ENCODE measurements around the gene MRPL20.
"Not testable (repeated sequence)": the region's sequence is repeated elsewhere in the genome, so short reads cannot be mapped to it uniquely, and the experiment has no call there.

The MRPL20 gene

DNA sequence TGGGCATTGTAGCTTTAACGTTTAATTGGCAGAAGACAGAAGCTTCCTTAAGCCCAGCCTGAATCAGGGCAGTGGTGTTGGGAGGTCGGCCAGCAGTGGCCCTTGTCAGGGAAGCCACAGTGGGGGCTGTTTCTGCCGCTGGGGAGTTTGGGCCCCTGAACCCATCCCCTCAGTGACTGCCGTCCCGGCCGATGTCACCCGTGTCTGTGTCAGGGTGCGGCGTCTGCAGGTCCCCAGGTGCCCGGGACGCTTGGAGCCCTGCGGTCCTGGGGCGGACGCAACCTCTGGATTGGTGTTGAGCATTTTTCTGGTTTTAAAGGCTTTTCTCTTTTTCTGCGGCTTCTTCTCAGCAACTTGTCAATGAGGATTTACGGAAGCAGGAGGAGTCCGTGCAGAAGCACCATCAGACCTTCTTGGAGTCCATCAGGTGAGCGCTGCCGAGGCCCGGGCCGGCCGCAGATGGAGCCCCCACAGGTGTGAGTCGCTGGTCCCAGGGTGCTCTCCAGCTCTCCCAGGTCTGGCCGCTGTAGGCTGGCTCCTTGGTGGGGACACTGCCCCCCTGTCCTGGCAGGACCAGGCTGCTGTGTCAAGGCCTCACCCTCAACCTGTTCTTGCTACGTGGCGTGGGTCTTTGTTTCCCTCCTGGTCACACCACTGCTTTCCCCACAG lies 44.7 kb upstream of the MRPL20 start:
- Mint-ChIP-seq H3K27ac (no peak overlapping the region), H3K36me3 (ENCODE audit: low read depth) (no peaks in the 10 kb centered on the region), H3K27me3 (ENCODE audit: low read depth) (no peaks in the 10 kb centered on the region)

DNA sequence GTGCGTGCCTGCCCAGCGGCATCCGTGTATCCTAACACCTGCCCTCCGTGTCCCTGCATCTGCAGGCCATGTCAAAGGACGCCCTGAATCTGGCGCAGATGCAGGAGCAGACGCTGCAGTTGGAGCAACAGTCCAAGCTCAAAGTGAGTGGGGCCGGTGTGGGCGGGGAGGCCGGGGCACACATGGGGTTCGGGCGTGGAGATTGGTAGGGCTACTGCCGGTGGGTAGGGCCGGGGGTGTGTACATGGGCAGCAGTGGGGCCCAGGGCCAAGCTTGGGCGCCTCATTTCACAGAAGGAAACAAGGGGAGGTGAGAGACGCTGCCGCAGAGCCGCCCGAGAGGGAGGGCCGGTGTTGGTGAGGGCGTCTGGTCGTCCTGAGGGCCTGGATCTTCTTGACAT lies 43.5 kb upstream of the MRPL20 start:
- H3K27me3 Mint-ChIP-seq (ENCODE audit: low read depth); H3K27ac Mint-ChIP-seq; H3K4me3 Mint-ChIP-seq; H3K36me3 Mint-ChIP-seq (ENCODE audit: low read depth); H3K9me3 Mint-ChIP-seq; H3K4me1 Mint-ChIP-seq: not testable (repeated sequence)

More for the DNA sequence above, 44.7 kb upstream of the MRPL20 start:
- Mint-ChIP-seq H3K4me1 (no peaks in the 10 kb centered on the region), H3K9me3 (no peaks in the 10 kb centered on the region), H3K4me3 (no peak overlapping the region)
- TF ChIP-seq, protein P1, sequence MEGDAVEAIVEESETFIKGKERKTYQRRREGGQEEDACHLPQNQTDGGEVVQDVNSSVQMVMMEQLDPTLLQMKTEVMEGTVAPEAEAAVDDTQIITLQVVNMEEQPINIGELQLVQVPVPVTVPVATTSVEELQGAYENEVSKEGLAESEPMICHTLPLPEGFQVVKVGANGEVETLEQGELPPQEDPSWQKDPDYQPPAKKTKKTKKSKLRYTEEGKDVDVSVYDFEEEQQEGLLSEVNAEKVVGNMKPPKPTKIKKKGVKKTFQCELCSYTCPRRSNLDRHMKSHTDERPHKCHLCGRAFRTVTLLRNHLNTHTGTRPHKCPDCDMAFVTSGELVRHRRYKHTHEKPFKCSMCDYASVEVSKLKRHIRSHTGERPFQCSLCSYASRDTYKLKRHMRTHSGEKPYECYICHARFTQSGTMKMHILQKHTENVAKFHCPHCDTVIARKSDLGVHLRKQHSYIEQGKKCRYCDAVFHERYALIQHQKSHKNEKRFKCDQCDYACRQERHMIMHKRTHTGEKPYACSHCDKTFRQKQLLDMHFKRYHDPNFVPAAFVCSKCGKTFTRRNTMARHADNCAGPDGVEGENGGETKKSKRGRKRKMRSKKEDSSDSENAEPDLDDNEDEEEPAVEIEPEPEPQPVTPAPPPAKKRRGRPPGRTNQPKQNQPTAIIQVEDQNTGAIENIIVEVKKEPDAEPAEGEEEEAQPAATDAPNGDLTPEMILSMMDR (IDR thresholded peaks at IDR 0.05; ENCODE audit: unreplicated experiment in 3 of 3): no peak

DNA sequence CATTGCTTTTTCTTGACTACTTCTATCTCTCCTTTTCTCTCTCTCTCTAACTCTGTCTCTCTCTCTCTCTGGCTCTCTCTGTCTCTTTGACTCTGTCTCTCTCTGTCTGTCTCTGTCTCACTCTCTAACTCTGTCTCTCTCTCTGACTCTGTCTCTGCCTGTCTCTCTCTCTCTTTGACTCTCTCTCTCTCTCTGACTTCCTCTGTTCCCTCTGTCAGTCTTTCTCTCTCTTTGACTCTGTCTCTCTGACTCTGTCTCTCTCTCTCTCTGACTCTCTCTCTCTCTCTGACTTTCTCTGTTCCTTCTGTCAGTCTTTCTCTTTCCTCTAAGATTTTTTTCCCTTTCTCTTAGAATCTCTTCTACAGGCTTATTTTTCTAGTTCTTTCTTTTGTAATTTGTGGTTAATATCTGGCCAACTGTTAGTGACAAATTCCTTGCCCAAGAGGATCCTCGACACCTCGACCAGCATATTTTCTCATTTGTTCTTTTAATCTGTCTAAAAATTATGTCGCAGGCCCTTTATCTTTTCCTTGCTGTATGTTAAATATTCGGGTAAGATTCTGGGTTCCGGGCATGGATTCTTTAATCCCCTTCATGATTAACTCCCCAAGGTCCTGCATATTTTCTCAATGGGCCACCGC lies 42.1 kb upstream of the MRPL20 start, which contains the start of gene ATAD3C:
ATAD3C (plus strand) TSS at position 591 of the 641 bp plus-strand sequence. CDS start 995 bp downstream, outside the sequence.
- no peaks in the 10 kb centered on the region for H3K4me1 Mint-ChIP-seq
- H3K9me3 Mint-ChIP-seq: no peaks in the 10 kb centered on the region
- H3K27me3 Mint-ChIP-seq (ENCODE audit: low read depth): no peaks in the 10 kb centered on the region
- TF ChIP-seq, protein P1 (IDR thresholded peaks at IDR 0.05; ENCODE audit: unreplicated experiment in 3 of 3): no peak
- no peak within 1 kb of the TSS for H3K27ac Mint-ChIP-seq
- H3K36me3 Mint-ChIP-seq (ENCODE audit: low read depth): no peaks in the 10 kb centered on the region
- no peak within 1 kb of the TSS for H3K4me3 Mint-ChIP-seq

DNA sequence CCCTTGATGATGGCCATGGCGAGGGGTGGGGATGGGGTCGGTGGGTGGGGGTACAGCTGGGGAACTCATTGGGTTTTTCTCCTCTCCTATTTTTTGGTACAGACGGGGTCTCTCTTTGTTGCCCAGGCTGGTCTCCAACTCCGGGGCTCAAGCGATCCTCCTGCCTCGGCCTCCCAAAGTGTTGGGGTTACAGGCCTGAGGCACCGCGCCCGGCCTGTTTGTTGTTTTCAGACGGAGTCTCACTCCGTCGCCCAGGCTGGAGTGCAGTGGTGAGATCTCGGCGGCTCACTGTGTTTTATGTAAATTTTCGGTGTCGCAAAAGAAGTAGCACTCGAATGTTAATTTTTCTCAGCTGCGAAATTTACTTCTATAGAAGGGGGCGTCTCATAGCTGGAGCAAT lies 39.5 kb upstream of the MRPL20 start:
- H3K9me3 Mint-ChIP-seq; H3K27me3 Mint-ChIP-seq (ENCODE audit: low read depth); H3K36me3 Mint-ChIP-seq (ENCODE audit: low read depth); H3K4me1 Mint-ChIP-seq; H3K27ac Mint-ChIP-seq; H3K4me3 Mint-ChIP-seq: not testable (repeated sequence)

DNA sequence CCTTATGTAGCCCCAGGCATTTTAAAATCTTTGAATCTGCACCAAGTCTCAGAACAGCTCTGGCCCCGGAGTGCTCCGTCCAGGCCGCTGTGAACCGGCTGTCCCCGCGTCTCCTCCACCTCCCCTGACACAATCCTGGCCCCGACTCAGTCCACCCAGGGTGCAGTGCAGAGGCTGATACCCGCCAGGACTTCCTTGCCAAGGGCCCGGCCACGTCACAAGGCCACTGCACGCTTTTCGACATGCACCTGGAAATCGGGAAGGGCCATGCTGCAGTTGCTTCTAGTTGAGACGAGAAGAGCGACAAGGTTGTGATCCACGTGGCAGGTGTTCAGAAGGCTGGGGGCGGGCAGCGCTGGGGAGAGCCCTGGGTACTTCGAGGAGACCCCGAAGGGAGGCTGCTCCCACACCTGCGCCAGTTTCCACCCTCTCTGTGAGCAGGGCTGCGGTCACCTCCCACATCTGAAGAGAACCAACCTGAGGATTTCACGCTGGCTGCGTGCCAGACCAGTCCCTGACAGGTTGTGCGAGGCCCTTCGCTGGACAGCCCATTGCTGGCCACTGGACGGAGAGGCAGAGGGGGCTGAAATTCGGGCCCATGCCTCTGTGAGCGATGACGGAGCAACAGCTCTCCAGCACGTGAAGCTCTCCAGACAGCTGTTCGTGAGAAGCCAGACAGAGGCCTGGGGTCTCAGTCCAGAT lies 35.1 kb upstream of the MRPL20 start:
- H3K4me1 Mint-ChIP-seq: peaks cover 14% of the 10 kb centered on the region
- H3K27me3 Mint-ChIP-seq (ENCODE audit: low read depth): no peaks in the 10 kb centered on the region
- no peaks in the 10 kb centered on the region for H3K9me3 Mint-ChIP-seq
- no peaks in the 10 kb centered on the region for H3K36me3 Mint-ChIP-seq (ENCODE audit: low read depth)
- TF ChIP-seq, protein P1 (IDR thresholded peaks at IDR 0.05; ENCODE audit: unreplicated experiment in 3 of 3): no peak
- H3K27ac Mint-ChIP-seq: peak overlapping the region in 1 of 3 experiments; percentile 38
- H3K4me3 Mint-ChIP-seq: no peak overlapping the region

DNA sequence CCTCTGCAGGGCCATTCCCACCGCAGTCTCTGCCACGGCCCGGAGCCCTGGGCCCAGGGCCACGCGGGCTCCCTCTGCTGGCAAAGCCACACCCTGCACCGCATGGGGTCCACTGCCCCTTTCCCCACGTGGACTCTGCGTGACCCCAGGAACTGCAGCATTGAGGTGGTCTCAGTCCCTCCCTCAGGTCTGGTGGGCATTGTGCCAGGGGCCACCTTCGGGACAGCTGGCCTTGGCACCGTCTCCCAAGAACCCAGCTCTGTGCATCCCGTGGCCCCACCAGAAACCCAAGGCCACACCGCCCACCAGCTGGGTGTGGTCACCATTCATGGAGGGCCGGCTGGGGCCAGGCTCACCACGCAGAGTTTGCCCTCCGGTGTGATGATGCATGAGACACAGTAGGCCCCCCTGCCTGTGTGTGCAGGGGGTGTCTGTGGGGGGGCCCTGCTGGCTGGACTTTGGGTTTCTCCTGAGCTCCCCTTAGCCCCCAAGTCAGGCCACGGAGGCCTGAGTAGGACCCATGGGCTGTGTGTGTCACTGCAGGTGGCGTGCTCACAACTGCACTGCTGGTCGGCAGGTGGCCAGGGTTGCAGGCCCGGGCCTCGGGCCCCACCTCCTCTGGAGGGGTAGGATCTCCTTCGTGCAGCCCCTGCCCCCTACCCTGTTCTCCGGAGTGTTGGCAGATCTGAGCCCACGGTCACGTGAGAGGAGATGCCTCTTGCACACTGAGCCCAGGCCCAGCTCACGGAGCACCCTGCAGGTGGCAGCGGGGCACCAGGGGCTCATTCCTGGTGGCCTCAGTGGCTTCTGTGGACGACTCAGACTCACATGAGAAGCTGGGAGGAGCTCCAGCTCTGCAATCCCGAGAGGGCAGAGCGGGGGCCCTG lies 34.2 kb upstream of the MRPL20 start:
- H3K36me3 Mint-ChIP-seq (ENCODE audit: low read depth): no peaks in the 10 kb centered on the region
- peaks cover 14% of the 10 kb centered on the region for H3K4me1 Mint-ChIP-seq
- no peak overlapping the region for H3K4me3 Mint-ChIP-seq
- no peaks in the 10 kb centered on the region for H3K9me3 Mint-ChIP-seq
- TF ChIP-seq, protein P1 (IDR thresholded peaks at IDR 0.05; ENCODE audit: unreplicated experiment in 3 of 3): peak; percentile 70 to 77 (median 72)
- peak overlapping the region; percentile 38 to 80 (median 63) for H3K27ac Mint-ChIP-seq
- no peaks in the 10 kb centered on the region for H3K27me3 Mint-ChIP-seq (ENCODE audit: low read depth)

All from nephron (organoid).